Femur (tissue), 1 donor: ENCODE results near the gene FAM171A1.
A peak's percentile ranks its signal among the peaks of the same experiment; 100 is the strongest.
"Not testable (repeated sequence)": the region's sequence is repeated elsewhere in the genome, so short reads cannot be mapped to it uniquely, and the experiment has no call there.

Experiments used
- DNase-seq: peaks from one replicate; pipeline ENCODE4 v3.0.0-alpha.2; 2017

FAM171A1 gene

GRCh38 chr10:15238555-15239335 is 132.3 kb downstream of the FAM171A1 start:
- DNase-seq = no peak

- DNase-seq = peak; percentile 77
Measured at GRCh38 chr10:15237351-15237750, 133.7 kb downstream of the FAM171A1 start.

- no peak for DNase-seq
Measured at GRCh38 chr10:15236340-15236739, 134.7 kb downstream of the FAM171A1 start.

GRCh38 chr10:15232279-15232678 is 138.8 kb downstream of the FAM171A1 start:
- DNase-seq = no peak

DNA sequence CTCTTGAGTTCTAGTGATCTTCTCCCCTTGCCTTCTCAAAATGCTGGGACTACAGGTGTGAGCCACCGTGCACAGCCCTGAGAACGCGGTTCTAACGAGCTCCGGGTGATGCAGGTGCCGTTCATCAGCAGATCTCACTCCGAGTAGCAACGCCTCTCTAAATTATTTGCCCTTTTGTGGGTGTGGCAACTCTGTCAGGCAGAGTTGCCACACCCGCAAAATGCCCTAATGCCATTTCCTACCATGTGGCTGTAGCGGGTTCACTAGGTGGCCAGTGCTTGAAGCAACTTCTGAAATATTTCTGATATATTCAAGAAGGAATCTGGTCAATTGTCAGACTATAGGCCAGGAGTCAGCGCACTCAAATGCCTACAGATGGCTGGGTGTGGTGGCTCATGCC is 139.7 kb downstream of the FAM171A1 start:
- DNase-seq = no peak

- no peak for DNase-seq
Measured at GRCh38 chr10:15230257-15230656, 140.8 kb downstream of the FAM171A1 start.

DNA sequence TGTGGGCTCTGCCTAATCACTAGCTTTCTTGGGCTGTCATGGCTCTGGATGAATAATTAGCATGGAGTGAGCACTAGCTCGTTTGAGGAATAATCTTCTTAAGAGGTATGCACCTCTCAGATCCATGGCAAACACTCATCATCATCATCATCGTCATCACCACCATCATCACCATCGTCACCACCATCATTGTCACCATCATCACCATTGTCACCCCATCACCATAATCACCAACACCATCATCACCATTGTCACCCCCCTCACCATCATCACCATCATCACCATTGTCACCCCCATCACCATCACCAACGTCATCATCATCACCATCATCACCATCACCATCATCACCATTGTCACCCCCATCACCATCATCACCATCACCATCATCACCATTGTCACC is 141.8 kb downstream of the FAM171A1 start:
- DNase-seq = no peak

DNA sequence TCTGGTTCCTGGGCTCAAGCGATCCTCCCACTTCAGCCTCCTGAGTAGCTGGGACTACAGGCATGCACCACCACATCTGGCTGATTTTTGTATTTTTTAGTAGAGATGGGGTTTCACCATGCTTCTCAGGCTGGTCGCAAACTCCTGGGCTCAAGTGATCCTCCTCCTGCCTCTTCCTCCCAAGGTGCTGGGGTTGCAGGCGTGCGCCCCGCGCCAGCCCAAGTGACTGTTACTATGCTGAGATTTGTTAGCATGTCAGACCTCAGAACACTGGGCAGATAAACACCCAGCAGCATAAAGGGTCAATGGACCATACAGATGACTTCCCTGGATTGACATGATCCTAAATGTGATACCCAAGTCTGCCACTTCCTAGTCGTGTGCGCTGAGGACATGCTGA is 142.7 kb downstream of the FAM171A1 start:
- no peak for DNase-seq

- no peak for DNase-seq
Measured at GRCh38 chr10:15227611-15228372, 143.3 kb downstream of the FAM171A1 start.

- DNase-seq = no peak
Measured at GRCh38 chr10:15225511-15225910, 145.6 kb downstream of the FAM171A1 start.

DNA sequence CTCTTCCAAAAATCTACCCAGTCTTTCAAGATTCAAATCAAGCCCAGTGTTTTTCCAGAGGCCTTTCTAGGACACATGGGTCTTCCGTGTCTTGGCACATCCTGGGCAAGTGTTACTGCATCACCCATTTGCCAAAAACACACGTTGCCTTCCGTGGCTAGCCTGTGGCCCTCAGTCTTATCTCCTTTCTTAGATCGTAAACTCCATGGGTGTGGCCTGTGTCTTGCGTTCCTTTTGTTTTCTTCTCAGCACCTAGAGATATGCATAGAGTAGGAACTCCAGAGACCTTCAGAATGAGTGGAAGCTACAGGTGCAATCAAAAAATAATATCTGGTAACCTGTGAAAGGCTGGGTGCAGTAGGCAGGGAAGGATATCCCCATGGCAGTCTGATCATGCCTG is 146.1 kb downstream of the FAM171A1 start:
- DNase-seq = no peak

DNA sequence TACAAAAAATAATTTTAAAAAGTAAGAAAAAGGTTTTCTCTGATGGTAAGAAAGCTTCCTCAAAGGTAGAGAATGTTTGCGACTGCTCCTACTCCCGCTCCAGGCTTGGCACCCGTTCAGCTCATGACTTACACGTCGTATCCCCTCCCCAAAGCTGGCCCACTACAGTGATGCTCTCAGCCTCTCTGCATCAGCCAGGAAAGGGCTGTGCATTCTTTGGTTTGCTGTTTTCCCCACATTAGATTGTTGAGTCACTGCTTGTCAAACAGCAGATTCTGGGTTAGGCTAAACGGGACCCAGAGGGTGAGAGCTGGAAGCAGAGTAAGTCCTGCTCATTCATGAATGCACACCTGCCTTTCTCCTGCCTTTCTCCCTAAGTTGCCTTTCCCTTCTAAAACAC is 147.9 kb downstream of the FAM171A1 start:
- peak; percentile 55 for DNase-seq

DNA sequence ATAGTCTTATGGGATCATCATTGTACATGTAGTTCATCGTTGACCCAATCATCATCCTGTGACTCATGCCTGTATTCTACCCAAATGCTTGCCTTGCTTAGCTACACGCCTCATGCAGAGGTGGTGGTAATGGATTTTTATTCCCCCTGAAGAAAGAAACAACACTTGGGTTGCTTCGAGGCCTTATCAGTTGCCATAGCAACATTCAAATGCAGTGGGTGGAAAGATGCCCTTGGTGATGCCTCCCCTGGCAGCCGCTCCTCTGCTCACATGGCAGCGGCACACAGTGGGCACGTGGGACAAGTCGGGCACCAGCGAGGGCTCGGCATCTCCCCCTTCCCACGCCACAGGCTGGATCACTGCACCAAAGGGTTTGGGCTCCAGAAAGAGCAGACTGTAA is 148.6 kb downstream of the FAM171A1 start:
- no peak for DNase-seq

GRCh38 chr10:15220445-15220844 is 150.6 kb downstream of the FAM171A1 start:
- DNase-seq = no peak

- DNase-seq = no peak
Measured at GRCh38 chr10:15216700-15217099, 154.4 kb downstream of the FAM171A1 start.

- DNase-seq = no peak
Measured at GRCh38 chr10:15214237-15214636, 156.9 kb downstream of the FAM171A1 start.

DNA sequence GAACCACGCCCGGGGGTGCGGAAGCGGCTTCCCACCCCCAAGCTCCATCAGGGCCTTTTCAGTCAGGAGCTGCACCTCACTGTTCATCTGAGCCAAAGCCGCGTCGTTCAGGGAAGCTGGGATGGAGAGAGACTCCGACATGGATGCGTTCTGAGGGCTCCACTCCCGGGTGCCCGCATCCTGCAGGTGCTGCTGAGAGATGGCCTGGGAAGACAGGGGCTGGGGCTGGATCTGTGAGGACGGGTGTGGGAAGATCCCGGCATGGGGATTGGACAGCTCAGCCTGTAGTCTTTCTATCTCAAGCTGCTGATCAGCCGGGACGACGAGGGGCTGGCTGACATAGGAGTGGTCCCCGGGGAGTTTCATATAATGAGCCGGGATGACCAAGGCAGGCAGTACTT is 157.6 kb downstream of the FAM171A1 start:
- no peak for DNase-seq

- DNase-seq = no peak
Measured at GRCh38 chr10:15211464-15211979, 159.6 kb downstream of the FAM171A1 start.

DNA sequence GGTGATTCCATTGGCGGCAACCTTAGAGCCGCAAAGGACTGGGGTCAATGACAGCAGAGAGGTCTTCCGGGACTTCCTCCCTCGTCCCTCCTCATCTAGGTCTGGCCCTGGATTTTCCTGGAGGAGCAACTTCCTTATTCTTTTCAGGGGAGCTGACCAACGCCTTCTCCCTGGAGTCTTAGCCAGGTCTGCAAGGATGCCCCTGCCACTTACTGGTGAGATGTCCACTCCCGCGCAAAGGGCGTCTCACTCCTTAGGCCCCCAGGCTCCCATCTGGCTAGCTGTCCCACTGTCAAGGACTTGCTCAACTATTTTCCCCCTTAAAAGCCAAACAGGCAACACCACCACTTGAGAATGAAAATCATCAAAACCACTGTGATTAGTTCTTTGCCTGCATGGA is 160.6 kb downstream of the FAM171A1 start:
- no peak for DNase-seq

DNA sequence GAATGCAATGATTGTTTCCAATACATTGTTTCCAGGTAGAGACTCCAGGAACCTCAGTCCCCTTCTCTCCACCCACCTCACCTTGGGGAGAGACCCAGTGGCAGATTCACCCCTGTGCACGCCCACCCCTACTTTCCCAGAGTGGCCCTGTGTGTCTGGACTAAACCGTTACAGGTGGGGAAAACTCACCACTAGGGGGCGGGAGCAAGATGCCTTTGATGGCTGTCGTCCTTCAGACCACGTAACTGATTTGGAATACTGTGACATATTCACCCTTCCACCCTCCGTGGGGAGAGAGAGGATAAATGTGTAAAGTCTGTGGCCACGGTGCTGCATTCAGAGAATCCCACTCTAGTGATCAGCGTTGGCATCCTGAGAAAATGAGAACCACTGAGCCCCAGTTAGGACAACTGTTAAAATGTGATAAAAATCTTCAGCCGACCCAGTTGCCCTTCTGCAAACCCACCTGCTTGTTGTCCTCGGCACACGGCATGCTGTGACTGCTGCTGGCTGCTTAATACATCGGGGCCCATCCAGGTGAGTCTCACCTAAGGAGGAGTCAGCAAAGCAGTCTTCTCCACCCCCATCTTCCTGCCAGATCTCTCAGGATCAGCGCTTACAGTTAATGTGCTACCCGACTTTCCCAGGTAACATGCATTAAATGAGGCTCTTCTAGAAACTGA is 161.1 kb downstream of the FAM171A1 start:
- DNase-seq = peak; percentile 82

DNA sequence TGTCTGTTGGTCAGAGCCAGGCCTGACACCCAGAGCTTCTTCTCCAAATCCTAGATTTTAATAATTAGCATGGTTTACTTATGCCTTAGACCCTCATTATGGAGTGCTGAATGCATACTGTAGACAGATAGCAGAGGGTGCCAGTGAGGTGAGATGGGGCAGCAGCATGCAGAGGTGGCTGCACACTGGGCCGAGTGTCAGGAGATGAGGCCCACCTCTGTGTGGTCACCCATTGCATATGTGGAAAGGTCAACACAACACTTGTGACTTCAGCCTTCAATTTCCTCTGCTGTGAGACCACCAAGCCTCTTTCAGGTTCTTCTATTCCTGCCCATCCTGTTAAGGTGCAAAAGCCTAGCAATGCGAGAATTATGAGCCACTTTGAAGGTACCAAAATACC is 162.9 kb downstream of the FAM171A1 start:
- DNase-seq = no peak

- DNase-seq = not testable (repeated sequence)
Measured at GRCh38 chr10:15207410-15207809, 163.7 kb downstream of the FAM171A1 start.

DNA sequence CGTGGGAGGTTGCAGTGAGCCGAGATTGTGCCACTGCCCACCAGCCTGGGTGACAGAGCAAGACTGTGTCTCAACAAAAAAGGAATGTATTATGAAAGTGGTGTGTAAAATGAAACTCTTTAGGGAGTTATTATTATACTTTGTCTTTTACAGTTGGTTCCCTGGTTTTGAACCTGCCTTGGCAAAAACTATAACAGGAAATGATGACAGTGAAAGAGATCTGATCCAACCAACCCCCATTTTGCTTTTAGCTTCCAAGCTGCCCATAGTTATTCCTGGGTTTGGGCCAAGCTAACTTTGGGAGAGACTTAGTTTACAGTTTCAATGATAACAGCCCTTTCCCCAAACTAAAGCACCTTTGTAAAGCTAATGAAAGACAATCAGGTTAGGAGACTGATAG is 168.4 kb downstream of the FAM171A1 start:
- DNase-seq = no peak

GRCh38 chr10:15202301-15202621 is 168.8 kb downstream of the FAM171A1 start:
- DNase-seq = not testable (repeated sequence)
